HEK293 (cell line): ENCODE data around the gene GOLGA2.

Experiments used
- CTCF ChIA-PET: fragments of 350-600 bp; formaldehyde crosslinking; extraction: SDS; loops from one replicate; lab custom pipeline; 2021; ENCODE audit warnings: antibody characterized with exemption; lab: Yijun Ruan, JAX
- POLR2A ChIA-PET: fragments of 300-600 bp; formaldehyde crosslinking; extraction: SDS; loops from one replicate; lab custom pipeline; 2020; ENCODE audit warnings: antibody characterized with exemption, inconsistent platforms; lab: Yijun Ruan, JAX
- H3K27ac ChIP-seq: fragments of 200-500 bp; sonication (Bioruptor generic); 2 replicates; pipeline ENCODE4 v1.5.1; 2014; ENCODE audit warnings: low read depth, low read length, control low read depth, inconsistent platforms; ENCODE audit errors: extremely low read depth
- H3K36me3 ChIP-seq, 2 experiments: fragments of 200-500 bp in 1 of 2; sonication (Bioruptor generic) in 1 of 2; 1 replicate in 1 of 2; 2 replicates in 1 of 2; pipeline ENCODE4 v1.5.1; 2014 to 2017; ENCODE audit warnings: inconsistent platforms in 2 of 2, low read length in 2 of 2; ENCODE audit not compliant: control insufficient read depth in 2 of 2, insufficient read depth in 1 of 2
- H3K4me1 ChIP-seq: fragments of 200-500 bp; sonication (Bioruptor generic); 2 replicates; pipeline ENCODE4 v1.5.1; 2014; ENCODE audit warnings: mild to moderate bottlenecking, low read length, inconsistent platforms; ENCODE audit not compliant: control insufficient read depth, insufficient read depth
- H3K4me3 ChIP-seq: 2 replicates; pipeline ENCODE4 v1.5.1; 2011; ENCODE audit warnings: low read depth, mild to moderate bottlenecking, control low read depth, low read length, moderate library complexity
- H3K9me3 ChIP-seq: fragments of 200-500 bp; sonication (Bioruptor generic); 2 replicates; pipeline ENCODE4 v1.5.1; 2014; ENCODE audit warnings: low read depth, low read length, inconsistent platforms; ENCODE audit not compliant: control insufficient read depth, insufficient read depth
- CTCF ChIP-seq: fragments of 450-650 bp; formaldehyde crosslinking; IDR thresholded peaks from 2 replicates; pipeline ENCODE4 v1.5.1; 2016; ENCODE audit warnings: missing biosample characterization, missing genetic modification characterization
- REPIN1 ChIP-seq: fragments of 450-650 bp; formaldehyde crosslinking; IDR thresholded peaks from 2 replicates; pipeline ENCODE4 v1.5.1; 2017; ENCODE audit warnings: missing biosample characterization, missing genetic modification characterization, low read depth
- WT1 ChIP-seq: fragments of 450-650 bp; formaldehyde crosslinking; IDR thresholded peaks from 2 replicates; pipeline ENCODE4 v1.5.1; 2016; ENCODE audit warnings: missing biosample characterization, missing genetic modification characterization
- ZBTB1 ChIP-seq: fragments of 450-650 bp; formaldehyde crosslinking; IDR thresholded peaks from 2 replicates; pipeline ENCODE4 v1.5.1; 2016; ENCODE audit warnings: missing biosample characterization, missing genetic modification characterization
- ZBTB20 ChIP-seq: fragments of 450-650 bp; formaldehyde crosslinking; IDR thresholded peaks from 2 replicates; pipeline ENCODE4 v1.5.1; 2016; ENCODE audit warnings: missing biosample characterization, missing genetic modification characterization
- ZBTB21 ChIP-seq: fragments of 450-650 bp; formaldehyde crosslinking; IDR thresholded peaks from 2 replicates; pipeline ENCODE4 v1.5.1; 2017; ENCODE audit warnings: missing biosample characterization, missing genetic modification characterization
- ZNF157 ChIP-seq: fragments of 450-650 bp; formaldehyde crosslinking; IDR thresholded peaks from 2 replicates; pipeline ENCODE4 v1.5.1; 2016; ENCODE audit warnings: missing biosample characterization, missing genetic modification characterization
- ZNF184 ChIP-seq: fragments of 450-650 bp; IDR thresholded peaks from 2 replicates; pipeline ENCODE4 v1.5.1; 2018; ENCODE audit warnings: missing biosample characterization, mild to moderate bottlenecking, missing genetic modification characterization
- ZNF404 ChIP-seq: fragments of 450-650 bp; formaldehyde crosslinking; IDR thresholded peaks from 2 replicates; pipeline ENCODE4 v1.5.1; 2017; ENCODE audit warnings: missing biosample characterization, missing genetic modification characterization
- ZNF426 ChIP-seq: fragments of 450-650 bp; formaldehyde crosslinking; IDR thresholded peaks from 2 replicates; pipeline ENCODE4 v1.5.1; 2017; ENCODE audit warnings: missing biosample characterization, missing genetic modification characterization, mild to moderate bottlenecking, inconsistent platforms, moderate library complexity
- ZNF473 ChIP-seq: fragments of 450-650 bp; formaldehyde crosslinking; IDR thresholded peaks from 2 replicates; pipeline ENCODE4 v1.5.1; 2017; ENCODE audit warnings: missing biosample characterization, missing genetic modification characterization
- ZNF529 ChIP-seq: fragments of 450-650 bp; formaldehyde crosslinking; IDR thresholded peaks from 2 replicates; pipeline ENCODE4 v1.5.1; 2017; ENCODE audit warnings: missing genetic modification characterization, missing biosample characterization; ENCODE audit not compliant: insufficient replicate concordance
- ZNF549 ChIP-seq: fragments of 450-650 bp; IDR thresholded peaks from 2 replicates; pipeline ENCODE4 v1.5.1; 2018; ENCODE audit warnings: missing biosample characterization, missing genetic modification characterization, mild to moderate bottlenecking, inconsistent platforms, moderate library complexity
- ZNF621 ChIP-seq: fragments of 450-650 bp; formaldehyde crosslinking; IDR thresholded peaks from 2 replicates; pipeline ENCODE4 v1.5.1; 2017; ENCODE audit warnings: missing biosample characterization, missing genetic modification characterization
- ZNF624 ChIP-seq: fragments of 450-650 bp; formaldehyde crosslinking; IDR thresholded peaks from 2 replicates; pipeline ENCODE4 v1.5.1; 2017; ENCODE audit warnings: missing biosample characterization, missing genetic modification characterization
- ZNF629 ChIP-seq: fragments of 450-650 bp; formaldehyde crosslinking; IDR thresholded peaks from 2 replicates; pipeline ENCODE4 v1.5.1; 2017; ENCODE audit warnings: missing biosample characterization, missing genetic modification characterization
- ZNF664 ChIP-seq: fragments of 450-650 bp; formaldehyde crosslinking; IDR thresholded peaks from 2 replicates; pipeline ENCODE4 v1.5.1; 2016; ENCODE audit warnings: missing biosample characterization, missing genetic modification characterization
- ZNF707 ChIP-seq: fragments of 450-650 bp; formaldehyde crosslinking; IDR thresholded peaks from 2 replicates; pipeline ENCODE4 v1.5.1; 2016; ENCODE audit warnings: missing biosample characterization, missing genetic modification characterization
- TF ChIP-seq, protein P1 (sequence below): fragments of 450-650 bp; formaldehyde crosslinking; IDR thresholded peaks from 2 replicates; pipeline ENCODE4 v1.5.0; 2017; ENCODE audit warnings: missing biosample characterization, missing genetic modification characterization, borderline replicate concordance
- TF ChIP-seq, protein P2 (sequence below): fragments of 450-650 bp; formaldehyde crosslinking; IDR thresholded peaks from 2 replicates; pipeline ENCODE4 v1.5.1; 2016; ENCODE audit warnings: missing biosample characterization, missing genetic modification characterization
- TF ChIP-seq, protein P3 (sequence below): fragments of 450-650 bp; formaldehyde crosslinking; IDR thresholded peaks from 2 replicates; pipeline ENCODE4 v1.5.1; 2017; ENCODE audit warnings: missing biosample characterization, missing genetic modification characterization
- TF ChIP-seq, protein P4 (sequence below): fragments of 450-650 bp; formaldehyde crosslinking; IDR thresholded peaks from 2 replicates; pipeline ENCODE4 v1.5.1; 2016; ENCODE audit warnings: missing biosample characterization, missing genetic modification characterization

Gene GOLGA2

DNA sequence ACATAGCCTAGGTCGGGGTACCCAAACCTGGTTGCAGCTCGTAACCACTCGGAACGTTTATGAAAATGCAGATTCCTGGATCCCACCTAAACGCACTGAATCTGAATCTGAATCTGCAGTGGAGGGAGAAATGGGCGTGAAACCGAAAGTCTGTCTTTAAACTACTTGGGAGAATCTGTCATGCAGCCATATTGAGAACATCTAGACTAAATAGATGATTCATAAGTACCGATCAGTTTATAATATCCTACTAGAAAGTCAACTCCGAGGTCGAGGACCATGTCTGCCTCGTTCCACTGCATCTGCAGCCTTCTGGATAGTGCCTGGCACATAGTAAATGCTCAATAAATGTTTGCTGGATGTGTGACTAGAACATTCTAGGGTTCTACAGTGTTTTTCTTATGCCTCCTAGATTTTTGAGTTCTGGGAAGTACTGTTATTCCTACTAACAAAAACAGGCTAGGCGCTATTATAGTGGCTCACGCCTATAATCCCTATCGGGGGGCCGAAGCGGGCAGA is 47.5 kb upstream of the GOLGA2 start:
- ChIA-PET POLR2A (no interaction called here), CTCF (interaction anchor here (0.7 kb wide), 1 partner anchor 28 kb away, joined by 3 read pairs; no protein-coding TSS in a partner anchor)
- TF ChIP-seq ZNF664 (peak; percentile 92), CTCF (tag by site-specific recombination) (0 out of 2 replicates have a peak, but pooled peaks have one; percentile 4), ZBTB20 (peak; percentile 98)
- TF ChIP-seq, protein P1, sequence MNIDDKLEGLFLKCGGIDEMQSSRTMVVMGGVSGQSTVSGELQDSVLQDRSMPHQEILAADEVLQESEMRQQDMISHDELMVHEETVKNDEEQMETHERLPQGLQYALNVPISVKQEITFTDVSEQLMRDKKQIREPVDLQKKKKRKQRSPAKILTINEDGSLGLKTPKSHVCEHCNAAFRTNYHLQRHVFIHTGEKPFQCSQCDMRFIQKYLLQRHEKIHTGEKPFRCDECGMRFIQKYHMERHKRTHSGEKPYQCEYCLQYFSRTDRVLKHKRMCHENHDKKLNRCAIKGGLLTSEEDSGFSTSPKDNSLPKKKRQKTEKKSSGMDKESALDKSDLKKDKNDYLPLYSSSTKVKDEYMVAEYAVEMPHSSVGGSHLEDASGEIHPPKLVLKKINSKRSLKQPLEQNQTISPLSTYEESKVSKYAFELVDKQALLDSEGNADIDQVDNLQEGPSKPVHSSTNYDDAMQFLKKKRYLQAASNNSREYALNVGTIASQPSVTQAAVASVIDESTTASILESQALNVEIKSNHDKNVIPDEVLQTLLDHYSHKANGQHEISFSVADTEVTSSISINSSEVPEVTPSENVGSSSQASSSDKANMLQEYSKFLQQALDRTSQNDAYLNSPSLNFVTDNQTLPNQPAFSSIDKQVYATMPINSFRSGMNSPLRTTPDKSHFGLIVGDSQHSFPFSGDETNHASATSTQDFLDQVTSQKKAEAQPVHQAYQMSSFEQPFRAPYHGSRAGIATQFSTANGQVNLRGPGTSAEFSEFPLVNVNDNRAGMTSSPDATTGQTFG (tag by site-specific recombination), result no peak
- H3K4me1 ChIP-seq, result no peaks in the 10 kb centered on the region
- H3K4me3 ChIP-seq, result peak overlapping the region; percentile 87
- H3K36me3 ChIP-seq, result peaks cover 0 to 38% of the 10 kb centered on the region in 2 experiments; a peak in 1 of 3 replicates
- no peaks in the 10 kb centered on the region for H3K9me3 ChIP-seq
- H3K27ac ChIP-seq, result peak overlapping the region; percentile 54

GRCh38 chr9:128322404-128323211 is 46.8 kb upstream of the GOLGA2 start, which contains the start of the genes COQ4 and TRUB2:
Gene COQ4 (plus strand): TSS chr9:128322839. CDS start chr9:128322859, 20 bp downstream.
Gene TRUB2 (minus strand): TSS chr9:128322447. CDS start chr9:128322408, 39 bp downstream.
- POLR2A ChIA-PET, result interaction anchor here (1.2 to 2.2 kb wide), 2 partner anchors 19 to 46 kb away, joined by 3 to 6 read pairs; partner anchors contain the start of gene SWI5
- Histone ChIP-seq H3K27ac (peak within 1 kb of the TSS; percentile 54), H3K36me3 (peaks cover 0 to 36% of the 10 kb centered on the region in 2 experiments; a peak in 1 of 3 replicates), H3K4me3 (peak within 1 kb of the TSS; percentile 87), H3K9me3 (no peaks in the 10 kb centered on the region), H3K4me1 (no peaks in the 10 kb centered on the region)
- CTCF ChIA-PET, result no interaction called here
- TF ChIP-seq REPIN1 (tag by site-specific recombination) (no peak), ZNF184 (tag by site-specific recombination) (no peak), ZBTB1 (tag by site-specific recombination) (no peak), ZNF473 (tag by site-specific recombination) (no peak), ZNF624 (tag by site-specific recombination) (0 out of 2 replicates have a peak, but pooled peaks have one; percentile 35), ZNF629 (tag by site-specific recombination) (peak; percentile 91), ZBTB21 (peak; percentile 73), ZNF529 (tag by site-specific recombination) (no peak), ZNF707 (tag by site-specific recombination) (no peak), ZNF549 (tag by site-specific recombination) (no peak), ZNF621 (tag by site-specific recombination) (no peak), ZNF404 (no peak), ZNF426 (no peak), WT1 (tag by site-specific recombination) (0 out of 2 replicates have a peak, but pooled peaks have one; percentile 41), ZNF157 (tag by site-specific recombination) (no peak)
- TF ChIP-seq, protein P2, sequence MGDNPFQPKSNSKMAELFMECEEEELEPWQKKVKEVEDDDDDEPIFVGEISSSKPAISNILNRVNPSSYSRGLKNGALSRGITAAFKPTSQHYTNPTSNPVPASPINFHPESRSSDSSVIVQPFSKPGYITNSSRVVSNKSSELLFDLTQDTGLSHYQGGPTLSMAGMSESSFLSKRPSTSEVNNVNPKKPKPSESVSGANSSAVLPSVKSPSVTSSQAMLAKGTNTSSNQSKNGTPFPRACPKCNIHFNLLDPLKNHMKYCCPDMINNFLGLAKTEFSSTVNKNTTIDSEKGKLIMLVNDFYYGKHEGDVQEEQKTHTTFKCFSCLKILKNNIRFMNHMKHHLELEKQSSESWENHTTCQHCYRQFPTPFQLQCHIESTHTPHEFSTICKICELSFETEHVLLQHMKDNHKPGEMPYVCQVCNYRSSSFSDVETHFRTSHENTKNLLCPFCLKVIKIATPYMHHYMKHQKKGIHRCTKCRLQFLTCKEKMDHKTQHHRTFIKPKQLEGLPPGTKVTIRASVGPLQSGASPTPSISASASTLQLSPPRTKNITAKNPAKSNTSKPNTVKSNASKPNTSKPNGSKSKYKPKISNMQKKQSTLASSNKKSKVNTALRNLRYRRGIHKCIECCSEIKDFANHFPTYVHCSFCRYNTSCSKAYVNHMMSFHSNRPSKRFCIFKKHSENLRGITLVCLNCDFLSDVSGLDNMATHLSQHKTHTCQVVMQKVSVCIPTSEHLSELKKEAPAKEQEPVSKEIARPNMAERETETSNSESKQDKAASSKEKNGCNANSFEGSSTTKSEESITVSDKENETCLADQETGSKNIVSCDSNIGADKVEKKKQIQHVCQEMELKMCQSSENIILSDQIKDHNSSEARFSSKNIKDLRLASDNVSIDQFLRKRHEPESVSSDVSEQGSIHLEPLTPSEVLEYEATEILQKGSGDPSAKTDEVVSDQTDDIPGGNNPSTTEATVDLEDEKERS, result no peak
- TF ChIP-seq, protein P3, sequence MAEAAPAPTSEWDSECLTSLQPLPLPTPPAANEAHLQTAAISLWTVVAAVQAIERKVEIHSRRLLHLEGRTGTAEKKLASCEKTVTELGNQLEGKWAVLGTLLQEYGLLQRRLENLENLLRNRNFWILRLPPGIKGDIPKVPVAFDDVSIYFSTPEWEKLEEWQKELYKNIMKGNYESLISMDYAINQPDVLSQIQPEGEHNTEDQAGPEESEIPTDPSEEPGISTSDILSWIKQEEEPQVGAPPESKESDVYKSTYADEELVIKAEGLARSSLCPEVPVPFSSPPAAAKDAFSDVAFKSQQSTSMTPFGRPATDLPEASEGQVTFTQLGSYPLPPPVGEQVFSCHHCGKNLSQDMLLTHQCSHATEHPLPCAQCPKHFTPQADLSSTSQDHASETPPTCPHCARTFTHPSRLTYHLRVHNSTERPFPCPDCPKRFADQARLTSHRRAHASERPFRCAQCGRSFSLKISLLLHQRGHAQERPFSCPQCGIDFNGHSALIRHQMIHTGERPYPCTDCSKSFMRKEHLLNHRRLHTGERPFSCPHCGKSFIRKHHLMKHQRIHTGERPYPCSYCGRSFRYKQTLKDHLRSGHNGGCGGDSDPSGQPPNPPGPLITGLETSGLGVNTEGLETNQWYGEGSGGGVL (tag by site-specific recombination), result no peak
- TF ChIP-seq, protein P4, sequence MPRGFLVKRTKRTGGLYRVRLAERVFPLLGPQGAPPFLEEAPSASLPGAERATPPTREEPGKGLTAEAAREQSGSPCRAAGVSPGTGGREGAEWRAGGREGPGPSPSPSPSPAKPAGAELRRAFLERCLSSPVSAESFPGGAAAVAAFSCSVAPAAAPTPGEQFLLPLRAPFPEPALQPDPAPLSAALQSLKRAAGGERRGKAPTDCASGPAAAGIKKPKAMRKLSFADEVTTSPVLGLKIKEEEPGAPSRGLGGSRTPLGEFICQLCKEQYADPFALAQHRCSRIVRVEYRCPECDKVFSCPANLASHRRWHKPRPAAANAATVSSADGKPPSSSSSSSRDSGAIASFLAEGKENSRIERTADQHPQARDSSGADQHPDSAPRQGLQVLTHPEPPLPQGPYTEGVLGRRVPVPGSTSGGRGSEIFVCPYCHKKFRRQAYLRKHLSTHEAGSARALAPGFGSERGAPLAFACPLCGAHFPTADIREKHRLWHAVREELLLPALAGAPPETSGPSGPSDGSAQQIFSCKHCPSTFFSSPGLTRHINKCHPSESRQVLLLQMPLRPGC (tag by site-specific recombination), result peak; percentile 43; the same call in 1 of the 2 replicates
